Spleen (tissue), 7 donors: ENCODE data around the gene HLA-G.

Experiments
- POLR2A ChIP-seq, 3 donors: fragments of 450-650 bp; IDR thresholded peaks; one replicate each; pipeline ENCODE4 v1.5.1; 2017; ENCODE audit warnings: antibody characterized with exemption in 3 of 3, mild to moderate bottlenecking in 1 of 3
- POLR2AphosphoS5 ChIP-seq, 3 donors: sonication (generic); formaldehyde crosslinking; IDR thresholded peaks; one replicate each; pipeline ENCODE4 v1.5.1; 2017; ENCODE audit warnings: antibody characterized with exemption in 3 of 3
- TF ChIP-seq, protein P1 (sequence below), 11 experiments: fragments of 200-600 bp in 7 of 11; fragments of 450-650 bp in 4 of 11; sonication (generic) in 4 of 11; IDR thresholded peaks in 8 of 11; conservative IDR thresholded peaks in 3 of 11; 1 replicate in 7 of 11; 2 replicates in 4 of 11; pipeline versions ENCODE4 v1.4.0 to v1.8.0; 2016 to 2021; ENCODE audit warnings: antibody characterized with exemption in 11 of 11, inconsistent platforms in 4 of 11, mild to moderate bottlenecking in 1 of 11
- donor health status: DM: no; HTN: no; CAD: no; lungs with moderate emphysema.
- donor health status: DM: no; HTN: no; CAD: no.
- donor health status: DM: no; HTN: no; CAD: no.

DNA sequence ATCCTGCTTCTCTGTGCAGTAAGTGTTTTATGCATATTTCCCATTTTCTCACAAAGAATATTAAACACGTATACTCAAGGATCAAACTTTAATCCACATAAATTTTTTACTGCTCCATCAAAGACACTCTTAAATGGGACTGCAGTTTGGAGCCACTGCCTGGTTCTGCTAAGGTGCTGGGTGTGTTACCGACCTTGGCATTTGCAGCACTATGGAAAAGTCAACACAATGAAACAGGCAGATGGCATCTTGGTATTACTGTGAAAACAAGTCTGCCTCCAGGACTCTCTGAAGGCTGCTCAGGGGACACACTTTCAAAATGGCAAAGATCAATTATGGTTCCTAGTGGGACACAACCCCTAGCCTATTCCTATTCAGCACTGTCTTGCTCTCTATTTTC lies 17.3 kb upstream of the HLA-G start:
- TF ChIP-seq, protein P1, sequence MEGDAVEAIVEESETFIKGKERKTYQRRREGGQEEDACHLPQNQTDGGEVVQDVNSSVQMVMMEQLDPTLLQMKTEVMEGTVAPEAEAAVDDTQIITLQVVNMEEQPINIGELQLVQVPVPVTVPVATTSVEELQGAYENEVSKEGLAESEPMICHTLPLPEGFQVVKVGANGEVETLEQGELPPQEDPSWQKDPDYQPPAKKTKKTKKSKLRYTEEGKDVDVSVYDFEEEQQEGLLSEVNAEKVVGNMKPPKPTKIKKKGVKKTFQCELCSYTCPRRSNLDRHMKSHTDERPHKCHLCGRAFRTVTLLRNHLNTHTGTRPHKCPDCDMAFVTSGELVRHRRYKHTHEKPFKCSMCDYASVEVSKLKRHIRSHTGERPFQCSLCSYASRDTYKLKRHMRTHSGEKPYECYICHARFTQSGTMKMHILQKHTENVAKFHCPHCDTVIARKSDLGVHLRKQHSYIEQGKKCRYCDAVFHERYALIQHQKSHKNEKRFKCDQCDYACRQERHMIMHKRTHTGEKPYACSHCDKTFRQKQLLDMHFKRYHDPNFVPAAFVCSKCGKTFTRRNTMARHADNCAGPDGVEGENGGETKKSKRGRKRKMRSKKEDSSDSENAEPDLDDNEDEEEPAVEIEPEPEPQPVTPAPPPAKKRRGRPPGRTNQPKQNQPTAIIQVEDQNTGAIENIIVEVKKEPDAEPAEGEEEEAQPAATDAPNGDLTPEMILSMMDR (IDR thresholded peaks at IDR 0.05 in 8 of 11, conservative IDR thresholded peaks at IDR 0.05 in 3 of 11): no peak
- TF ChIP-seq POLR2AphosphoS5 (IDR thresholded peaks at IDR 0.05) (no peak), POLR2A (IDR thresholded peaks at IDR 0.05) (no peak)
